Gastrocnemius medialis (tissue), 4 donors: ENCODE data around the gene KCNAB2. TPM values are rescaled to one million over a fixed set of nuclear protein-coding genes. Genes with fewer than 3 reads are reported as not detected.

ENCODE experiments used
- ATAC-seq, 2 donors: fragments of 150-250 bp; one replicate each; pipeline ENCODE4 v1.9.1; 2016
- DNase-seq, 2 donors: peaks; one replicate each; pipeline ENCODE4 v3.0.0-alpha.2; 2019
- H3K27ac ChIP-seq, 4 donors: fragments of 200-600 bp; sonication (generic); 1 replicate in 1 of 4; 2 replicates in 3 of 4; pipeline ENCODE4 v1.5.1; 2016 to 2018; ENCODE audit warnings: mild to moderate bottlenecking in 2 of 4, moderate library complexity in 1 of 4
- H3K27me3 ChIP-seq, 3 donors: fragments of 200-600 bp; sonication (generic) in 2 of 3; 1 replicate in 1 of 3; 2 replicates in 2 of 3; pipeline versions ENCODE4 v1.5.1 to v1.6.0; 2016 to 2019; ENCODE audit warnings: mild to moderate bottlenecking in 1 of 3, moderate library complexity in 1 of 3
- H3K36me3 ChIP-seq, 2 donors: fragments of 200-600 bp; sonication (generic) in 1 of 2; one replicate each; pipeline ENCODE4 v1.5.1; 2017 to 2018
- H3K4me1 ChIP-seq, 2 donors: fragments of 200-600 bp; sonication (generic) in 1 of 2; one replicate each; pipeline ENCODE4 v1.5.1; 2016 to 2017; ENCODE audit warnings: mild to moderate bottlenecking in 2 of 2
- H3K4me3 ChIP-seq, 4 donors: fragments of 200-600 bp; sonication (generic) in 3 of 4; 1 replicate in 1 of 4; 2 replicates in 3 of 4; pipeline ENCODE4 v1.5.1; 2016 to 2019; ENCODE audit warnings: mild to moderate bottlenecking in 2 of 4
- H3K9me3 ChIP-seq, 3 donors: fragments of 200-600 bp; sonication (generic) in 2 of 3; 1 replicate in 1 of 3; 2 replicates in 2 of 3; pipeline ENCODE4 v1.5.1; 2016 to 2019
- CTCF ChIP-seq, 5 experiments: fragments of 450-650 bp in 3 of 5; fragments of 200-600 bp in 2 of 5; sonication (generic) in 2 of 5; IDR thresholded peaks in 4 of 5; conservative IDR thresholded peaks in 1 of 5; 1 replicate in 4 of 5; 2 replicates in 1 of 5; pipeline ENCODE4 v1.5.1; 2016 to 2019; ENCODE audit warnings: antibody characterized with exemption in 5 of 5, mild to moderate bottlenecking in 3 of 5, moderate library complexity in 3 of 5
- POLR2A ChIP-seq, 2 donors: fragments of 450-650 bp; IDR thresholded peaks; one replicate each; pipeline ENCODE4 v1.6.1; 2017; ENCODE audit warnings: antibody characterized with exemption in 2 of 2, mild to moderate bottlenecking in 2 of 2, moderate library complexity in 2 of 2
- in situ Hi-C, 4 donors: fragments of 200-750 bp; cut with MboI; loops; one replicate each; pipeline versions ENCODE4 v1.15.0 to v1.8.0; 2017; ENCODE audit warnings: low sequenced_read_pairs in 4 of 4
- intact Hi-C: fragments of 100-400 bp; cut with DNase I; formaldehyde crosslinking; loops from one replicate; pipeline ENCODE4 v1.15.1; 2023; ENCODE audit warnings: low total_unique reads
- total RNA-seq, 4 donors: library from RNA; depleted of rRNA; stranded (reverse); fragments of >200 nt; gene quantifications; one replicate each; pipeline versions ENCODE4 v1.1.0 to v1.2.3, GENCODE V29; 2016

KCNAB2 gene
- total RNA-seq, 4 donors from 2014 or later: 2.8 to 7.8 (median 4.5) TPM

GRCh38 chr1:6104631-6105030 lies 58.9 kb downstream of the KCNAB2 start:
- H3K27me3 ChIP-seq: peaks cover 11 to 32% (median 13%) of the 10 kb centered on the region in 3 donors
- in situ Hi-C loops: no loop called here
- ATAC-seq: no peak

GRCh38 chr1:6105218-6105679 lies 59.6 kb downstream of the KCNAB2 start:
- in situ Hi-C loops (no loop called here), intact Hi-C loops (no loop called here)
- ATAC-seq: no peak
- no peak overlapping the region for H3K4me3 ChIP-seq
- no peaks in the 10 kb centered on the region for H3K36me3 ChIP-seq
- H3K4me1 ChIP-seq: no peaks in the 10 kb centered on the region
- no peaks in the 10 kb centered on the region for H3K9me3 ChIP-seq
- no peak overlapping the region for H3K27ac ChIP-seq
- H3K27me3 ChIP-seq: peaks cover 13 to 38% (median 14%) of the 10 kb centered on the region in 3 donors
- TF ChIP-seq POLR2A (IDR thresholded peaks at IDR 0.05) (no peak), CTCF (IDR thresholded peaks at IDR 0.05 in 4 of 5, conservative IDR thresholded peaks at IDR 0.05 in 1 of 5) (no peak)
- DNase-seq: no peak

More at GRCh38 chr1:6104631-6105030, 58.9 kb downstream of the KCNAB2 start:
- Histone ChIP-seq H3K4me1 (no peaks in the 10 kb centered on the region), H3K4me3 (no peak overlapping the region), H3K27ac (no peak overlapping the region), H3K36me3 (no peaks in the 10 kb centered on the region), H3K9me3 (no peaks in the 10 kb centered on the region)
- DNase-seq: no peak
- TF ChIP-seq POLR2A (IDR thresholded peaks at IDR 0.05) (no peak), CTCF (IDR thresholded peaks at IDR 0.05 in 4 of 5, conservative IDR thresholded peaks at IDR 0.05 in 1 of 5) (no peak)
- intact Hi-C loops: no loop called here

GRCh38 chr1:6105763-6106162 lies 60.1 kb downstream of the KCNAB2 start:
- TF ChIP-seq CTCF (IDR thresholded peaks at IDR 0.05 in 4 of 5, conservative IDR thresholded peaks at IDR 0.05 in 1 of 5) (no peak), POLR2A (IDR thresholded peaks at IDR 0.05) (no peak)
- DNase-seq: no peak
- Histone ChIP-seq H3K4me1 (no peaks in the 10 kb centered on the region), H3K36me3 (no peaks in the 10 kb centered on the region), H3K27ac (no peak overlapping the region), H3K27me3 (peaks cover 15 to 44% (median 16%) of the 10 kb centered on the region in 3 donors), H3K9me3 (no peaks in the 10 kb centered on the region), H3K4me3 (no peak overlapping the region)
- no peak for ATAC-seq
- in situ Hi-C loops: no loop called here
- intact Hi-C loops: no loop called here

- Histone ChIP-seq H3K27me3 (peaks cover 13 to 44% (median 15%) of the 10 kb centered on the region in 3 donors), H3K36me3 (no peaks in the 10 kb centered on the region), H3K27ac (no peak overlapping the region), H3K4me3 (no peak overlapping the region), H3K9me3 (no peaks in the 10 kb centered on the region), H3K4me1 (no peaks in the 10 kb centered on the region)
- DNase-seq: no peak
- intact Hi-C loops: no loop called here
- no peak for ATAC-seq
- in situ Hi-C loops: no loop called here
- no peak for TF ChIP-seq POLR2A (IDR thresholded peaks at IDR 0.05)
- no peak for TF ChIP-seq CTCF (IDR thresholded peaks at IDR 0.05 in 4 of 5, conservative IDR thresholded peaks at IDR 0.05 in 1 of 5)
Observed at GRCh38 chr1:6106321-6106731, 60.6 kb downstream of the KCNAB2 start.

GRCh38 chr1:6106977-6107376 lies 61.3 kb downstream of the KCNAB2 start:
- in situ Hi-C loops: no loop called here
- Histone ChIP-seq H3K4me1 (no peaks in the 10 kb centered on the region), H3K9me3 (no peaks in the 10 kb centered on the region), H3K27ac (no peak overlapping the region), H3K36me3 (no peaks in the 10 kb centered on the region), H3K27me3 (peaks cover 8 to 44% (median 15%) of the 10 kb centered on the region in 3 donors), H3K4me3 (no peak overlapping the region)
- no peak for TF ChIP-seq CTCF (IDR thresholded peaks at IDR 0.05 in 4 of 5, conservative IDR thresholded peaks at IDR 0.05 in 1 of 5)
- TF ChIP-seq POLR2A (IDR thresholded peaks at IDR 0.05): no peak
- intact Hi-C loops: no loop called here
- ATAC-seq (no peak), DNase-seq (no peak)
